ENCODE data around the gene CRMP1.

CRMP1 gene

DNA sequence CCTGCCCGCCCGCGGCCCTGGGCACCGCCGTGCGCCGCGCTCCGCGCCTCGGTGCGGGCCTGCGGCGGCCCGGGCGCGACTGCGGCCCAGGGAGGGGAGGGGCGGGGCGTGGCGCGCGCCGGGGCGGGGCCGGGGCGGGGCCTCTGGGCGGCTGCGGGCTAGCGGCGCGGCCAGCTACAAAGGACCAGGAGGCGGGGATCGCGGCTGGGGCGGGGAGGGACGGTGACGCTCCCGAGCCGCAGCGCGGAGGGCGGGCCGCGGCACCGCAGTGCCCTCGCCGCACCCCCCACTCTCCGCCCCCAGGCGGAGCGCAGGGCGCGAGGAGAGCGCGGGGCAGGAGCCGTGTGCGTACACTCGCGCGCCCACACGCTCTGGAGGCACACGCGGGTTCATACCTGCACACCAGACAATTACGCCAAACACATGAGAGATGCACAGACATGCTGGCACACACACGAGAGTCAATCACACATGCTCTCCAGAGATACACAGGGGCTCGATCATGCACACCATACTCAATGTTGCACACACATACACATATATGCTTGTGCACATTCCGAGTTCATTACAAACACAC, at the start of gene CRMP1:
Gene CRMP1, minus strand, starts transcription at position 83 of the 577 bp plus-strand sequence. CDS start 117 bp downstream, outside the sequence.
- DNase-seq: no peak

- no peak for DNase-seq
Measured at GRCh38 chr4:5941601-5942000, 48.7 kb upstream of the CRMP1 start.

- no peak for DNase-seq
Measured at GRCh38 chr4:5940470-5941203, 47.8 kb upstream of the CRMP1 start.

DNA sequence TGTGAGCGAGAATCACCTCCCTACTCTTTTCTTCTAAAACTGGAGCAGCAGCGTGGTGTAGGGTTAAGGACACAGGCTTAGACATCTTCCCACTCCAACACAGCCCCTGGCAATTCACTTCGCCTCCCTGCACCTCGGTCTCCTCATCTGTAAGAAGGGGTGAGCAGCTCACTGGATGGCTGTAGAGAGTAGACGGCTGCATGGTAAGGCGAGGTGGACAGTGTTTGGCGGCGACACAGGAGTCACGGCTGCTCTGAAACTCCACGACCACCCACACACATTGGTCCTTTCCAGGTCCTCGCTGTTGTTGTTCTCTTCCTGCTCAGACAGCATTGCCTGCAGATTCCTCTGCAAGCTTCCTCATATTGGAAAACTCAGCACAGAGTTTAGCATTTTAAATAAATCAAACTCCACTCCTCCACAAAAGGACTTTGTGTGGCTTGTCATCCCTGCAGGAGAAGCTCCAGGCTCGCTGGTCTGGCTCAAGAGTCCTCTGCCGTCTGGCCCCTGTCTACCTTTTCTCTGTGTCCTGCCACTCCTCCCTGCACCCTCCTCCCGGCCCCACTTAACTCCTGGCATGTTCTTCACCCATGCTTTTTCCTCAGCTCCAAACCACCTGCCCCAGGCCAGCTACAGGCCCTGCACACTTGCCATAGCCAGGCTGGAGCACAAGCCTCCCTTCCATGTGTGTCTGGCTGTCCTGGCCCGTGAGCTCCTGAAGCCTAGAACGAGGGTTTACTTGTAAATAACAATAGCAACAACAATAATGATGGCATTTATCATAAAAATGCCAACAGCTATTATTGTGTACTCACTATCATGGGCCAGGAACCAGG, 41.3 kb upstream of the CRMP1 start:
- DNase-seq: no peak

DNA sequence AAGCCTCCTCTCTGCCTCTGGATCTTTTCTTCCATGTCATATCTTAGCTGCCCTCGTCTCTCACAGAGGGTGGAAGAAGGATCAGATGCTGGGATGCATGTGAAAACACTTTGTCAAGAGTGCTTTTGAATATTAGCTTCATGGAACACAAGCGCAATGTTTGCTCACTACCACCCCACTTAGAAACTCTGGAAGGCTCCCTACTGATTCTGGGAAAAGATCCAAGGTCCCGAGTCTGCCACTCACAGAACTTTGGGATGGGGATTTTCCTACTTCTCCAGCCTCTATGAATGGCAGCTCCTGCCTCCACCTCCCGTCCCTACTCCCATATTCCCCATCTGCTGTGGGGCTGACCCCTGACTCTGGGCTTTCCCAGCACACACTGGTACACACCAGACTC, 40.2 kb upstream of the CRMP1 start:
- DNase-seq: no peak

DNA sequence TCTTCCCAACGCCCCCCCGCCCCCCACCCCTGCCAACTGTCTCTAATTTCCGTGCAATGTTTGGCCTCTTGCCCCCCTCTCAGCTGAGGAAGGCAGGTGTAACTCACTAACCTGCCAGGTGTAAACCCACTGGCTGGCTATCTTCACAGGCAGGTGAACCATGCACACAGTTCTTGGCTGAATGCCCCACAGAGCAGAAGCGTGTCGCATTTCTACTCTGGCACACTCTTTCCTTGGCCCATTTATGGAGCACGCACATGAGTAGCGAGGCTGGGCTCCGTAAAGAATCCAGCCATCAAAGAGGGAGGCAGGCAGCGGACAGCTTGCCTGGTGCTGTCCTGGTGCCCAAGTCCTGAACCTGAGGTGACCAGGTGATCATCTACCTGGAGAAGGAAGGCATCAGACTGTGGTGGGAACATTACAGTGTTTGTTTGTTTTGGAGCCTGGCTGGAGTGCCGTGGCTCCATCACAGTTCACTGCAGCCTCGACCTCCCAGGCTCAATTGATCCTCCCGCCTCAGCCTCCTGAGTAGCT, 39.2 kb upstream of the CRMP1 start:
- DNase-seq: no peak

DNA sequence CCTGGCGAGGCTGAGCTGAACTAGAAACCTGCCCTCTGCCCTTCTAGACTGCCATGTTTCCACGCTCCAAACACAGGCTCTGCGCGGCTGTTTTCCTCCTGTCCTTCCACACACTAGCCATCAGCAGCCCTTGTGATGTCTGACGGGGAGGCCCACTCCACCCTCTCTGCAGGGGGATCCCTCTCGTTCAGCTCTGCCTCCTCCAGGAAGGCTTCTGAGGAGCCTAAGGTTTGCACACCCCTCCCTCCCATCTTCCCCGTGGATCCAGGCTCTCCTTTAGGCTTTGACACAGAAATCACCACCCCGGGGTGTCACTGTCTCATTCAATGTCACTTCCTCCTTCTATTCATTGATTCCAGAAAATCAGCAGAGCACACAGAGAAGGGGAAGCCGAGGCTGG, 38.6 kb upstream of the CRMP1 start:
- DNase-seq: no peak

DNA sequence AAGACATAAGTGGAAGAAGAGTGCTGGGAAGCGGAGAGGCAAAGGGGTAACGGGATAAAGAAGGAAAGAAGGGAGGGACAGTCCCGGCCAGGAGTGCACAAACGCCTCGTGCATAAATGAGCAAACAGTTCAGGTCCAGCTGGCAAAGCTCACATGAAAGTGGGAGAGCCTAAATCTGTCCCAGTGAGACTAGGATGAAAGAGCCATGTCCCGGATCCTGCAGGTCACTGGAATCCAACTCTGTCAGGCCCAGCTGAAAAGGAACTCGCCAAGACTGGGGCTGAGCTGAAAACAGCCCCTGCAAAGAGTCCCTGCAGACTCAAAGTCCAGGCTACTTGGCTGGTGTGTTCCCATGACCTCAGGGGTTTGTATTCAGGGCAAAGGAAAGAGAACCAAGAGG, 38.0 kb upstream of the CRMP1 start:
- DNase-seq: no peak

DNA sequence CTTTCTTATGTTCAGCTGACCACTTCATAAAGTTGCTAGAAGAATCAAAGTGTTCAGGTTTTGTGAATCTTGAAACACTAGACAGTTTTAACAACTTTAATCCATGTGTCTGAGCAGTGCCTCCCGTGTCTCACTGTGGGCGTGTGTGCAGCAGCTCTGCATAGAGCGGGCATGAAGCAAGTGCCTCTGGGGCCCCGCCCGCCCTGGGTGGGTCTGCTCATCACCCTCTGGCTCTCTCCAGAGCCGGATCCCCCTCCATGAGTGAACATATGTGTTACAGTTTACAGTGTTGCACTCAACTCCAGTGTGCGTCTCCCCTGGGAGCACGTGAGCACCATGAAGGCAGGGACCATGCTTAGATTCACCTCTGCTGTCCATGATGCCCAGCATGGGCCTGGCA, 37.6 kb upstream of the CRMP1 start:
- no peak for DNase-seq

DNA sequence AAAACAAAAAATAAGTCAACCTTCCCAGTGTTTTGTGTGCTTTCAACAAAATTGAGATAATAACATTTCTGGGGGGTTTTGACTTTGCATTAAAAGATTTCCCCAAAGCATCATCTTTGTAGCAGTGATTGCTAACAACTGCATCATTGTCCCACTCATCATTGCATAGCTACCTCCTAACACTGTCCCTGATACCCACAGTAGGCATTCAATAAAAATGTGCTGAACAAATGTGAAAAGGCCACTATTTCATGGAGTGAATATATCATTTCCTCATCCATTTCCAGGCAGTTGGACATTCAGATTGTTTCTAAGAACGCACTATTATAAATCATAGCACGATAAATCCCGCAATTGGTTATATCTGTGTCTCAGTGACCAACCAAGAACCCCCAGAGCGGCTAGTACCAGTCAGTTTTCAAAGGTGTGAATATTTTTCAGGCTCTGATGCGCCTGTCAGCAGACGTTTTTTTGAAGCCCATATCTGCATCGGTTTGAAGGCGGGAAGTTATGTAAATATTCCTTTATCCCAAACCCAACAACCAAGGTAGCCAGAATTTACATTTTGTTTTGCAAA, 36.0 kb upstream of the CRMP1 start:
- DNase-seq: no peak

DNA sequence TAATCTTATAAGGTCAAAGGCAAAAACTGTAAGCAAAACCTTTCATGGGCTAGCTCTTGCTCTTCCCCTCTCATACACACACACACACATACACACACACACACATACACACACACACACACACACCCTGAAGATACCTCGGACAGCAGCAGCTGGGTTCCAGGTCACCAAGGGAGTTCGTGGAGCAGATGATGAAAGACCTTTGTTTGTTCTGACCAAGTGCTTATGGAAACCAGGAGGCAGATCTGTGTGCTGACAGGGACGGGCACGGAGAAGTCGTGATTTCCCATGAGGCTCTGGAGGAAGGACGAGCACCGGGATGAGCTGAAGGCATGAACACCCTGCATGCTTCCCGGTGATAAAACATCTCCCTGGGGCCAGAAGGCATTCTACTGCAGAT, 35.4 kb upstream of the CRMP1 start:
- no peak for DNase-seq

- no peak for DNase-seq
Measured at GRCh38 chr4:5927747-5928146, 34.9 kb upstream of the CRMP1 start.

DNA sequence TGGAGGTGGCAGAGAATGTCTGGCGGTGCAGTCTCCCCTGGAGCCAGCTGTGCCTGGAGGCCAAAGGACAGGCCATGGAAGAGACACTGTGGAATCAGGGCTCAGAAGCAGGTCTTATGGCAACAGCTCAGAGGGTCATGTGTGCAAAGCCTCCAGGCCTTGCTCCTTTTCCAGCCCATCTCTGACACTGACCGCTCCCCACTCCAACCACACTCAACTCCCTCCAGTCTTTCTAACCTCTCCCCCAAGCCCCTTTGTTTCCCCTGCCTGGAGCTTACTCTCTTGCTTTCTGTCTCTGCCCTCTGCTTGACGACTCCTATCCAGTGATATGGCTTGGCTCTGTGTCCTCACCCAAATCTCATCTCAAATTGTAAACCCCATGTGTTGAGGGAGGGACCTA, 34.2 kb upstream of the CRMP1 start:
- DNase-seq: no peak

GRCh38 chr4:5926598-5926997, 33.7 kb upstream of the CRMP1 start:
- DNase-seq: no peak

DNA sequence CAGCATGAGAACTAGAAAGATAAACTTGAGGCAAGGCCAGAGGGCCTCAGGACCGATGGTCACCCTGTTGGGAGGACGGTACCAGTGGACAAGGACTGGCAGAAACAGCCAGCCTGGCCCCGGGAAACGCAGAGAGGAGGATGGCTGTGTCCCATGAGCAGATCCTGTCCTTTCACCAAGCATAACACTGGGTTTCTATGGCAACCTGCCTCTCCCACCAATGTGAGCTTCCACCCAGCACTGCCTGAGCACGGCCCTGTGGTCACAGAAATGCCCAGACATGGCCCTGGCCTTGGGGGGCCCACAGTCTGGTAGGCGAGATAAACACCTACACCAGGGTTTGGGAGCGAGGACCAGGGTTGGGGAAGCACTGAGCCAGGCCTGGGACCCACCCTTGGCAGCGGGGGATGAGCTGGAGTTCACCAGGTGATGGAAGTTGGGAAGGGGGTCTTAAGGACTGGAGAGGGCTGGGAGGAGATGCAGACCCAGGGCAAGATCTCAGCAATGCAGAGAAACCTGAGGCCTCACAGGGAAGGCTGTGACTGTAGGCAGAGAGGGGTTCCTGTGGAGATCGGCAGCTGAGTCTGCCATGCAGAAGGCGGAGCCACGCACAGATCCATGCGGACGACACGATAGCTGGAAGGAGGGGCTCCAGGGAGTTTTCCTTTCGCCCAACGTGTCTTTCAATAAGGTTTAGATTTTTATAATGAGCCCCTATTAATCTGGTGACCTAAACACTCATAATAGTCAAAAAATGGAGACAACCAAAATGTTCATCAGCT, 32.7 kb upstream of the CRMP1 start:
- no peak for DNase-seq

- DNase-seq: no peak
Measured at GRCh38 chr4:5924461-5925125, 31.7 kb upstream of the CRMP1 start.

GRCh38 chr4:5923376-5923775, 30.5 kb upstream of the CRMP1 start:
- no peak for DNase-seq

DNA sequence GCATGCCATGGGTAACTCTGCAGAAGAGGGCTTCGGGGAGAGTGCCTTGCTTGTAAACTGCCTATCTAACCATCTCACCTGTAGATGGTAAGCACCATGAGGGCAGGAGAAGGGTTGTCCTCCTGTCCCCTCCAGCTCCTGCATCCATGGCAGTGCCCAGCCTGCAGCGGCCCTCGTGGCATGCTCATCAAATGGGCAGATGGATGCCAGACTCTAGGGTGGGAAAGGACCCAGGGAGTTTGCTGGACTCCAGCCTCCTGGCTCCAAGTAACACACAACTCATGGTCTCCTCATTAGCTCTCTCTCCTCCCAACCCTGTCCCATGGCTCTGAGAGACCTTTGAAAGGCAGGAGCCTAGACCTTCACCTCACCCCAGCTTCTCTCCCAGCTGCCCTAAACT, 29.7 kb upstream of the CRMP1 start:
- DNase-seq: no peak

DNA sequence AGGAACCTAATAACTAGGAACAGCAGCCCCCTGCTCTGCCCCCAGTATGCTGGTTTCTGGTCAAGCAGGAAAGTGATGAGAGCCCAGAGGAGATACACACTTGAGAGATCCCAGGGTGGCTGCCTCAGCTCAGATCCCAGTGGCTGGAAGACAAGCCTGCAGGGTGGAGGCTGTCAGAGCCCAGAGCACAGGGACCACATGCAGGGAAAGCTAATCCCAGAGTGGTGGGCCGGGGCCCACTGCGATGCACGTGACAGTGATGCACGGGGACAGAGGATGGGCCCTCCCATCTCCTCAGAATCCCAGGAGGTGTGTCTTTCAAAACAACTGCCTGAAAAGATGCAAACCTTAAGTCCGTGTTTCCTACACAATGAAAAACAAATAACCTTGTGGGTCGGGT, 29.1 kb upstream of the CRMP1 start:
- DNase-seq: no peak

DNA sequence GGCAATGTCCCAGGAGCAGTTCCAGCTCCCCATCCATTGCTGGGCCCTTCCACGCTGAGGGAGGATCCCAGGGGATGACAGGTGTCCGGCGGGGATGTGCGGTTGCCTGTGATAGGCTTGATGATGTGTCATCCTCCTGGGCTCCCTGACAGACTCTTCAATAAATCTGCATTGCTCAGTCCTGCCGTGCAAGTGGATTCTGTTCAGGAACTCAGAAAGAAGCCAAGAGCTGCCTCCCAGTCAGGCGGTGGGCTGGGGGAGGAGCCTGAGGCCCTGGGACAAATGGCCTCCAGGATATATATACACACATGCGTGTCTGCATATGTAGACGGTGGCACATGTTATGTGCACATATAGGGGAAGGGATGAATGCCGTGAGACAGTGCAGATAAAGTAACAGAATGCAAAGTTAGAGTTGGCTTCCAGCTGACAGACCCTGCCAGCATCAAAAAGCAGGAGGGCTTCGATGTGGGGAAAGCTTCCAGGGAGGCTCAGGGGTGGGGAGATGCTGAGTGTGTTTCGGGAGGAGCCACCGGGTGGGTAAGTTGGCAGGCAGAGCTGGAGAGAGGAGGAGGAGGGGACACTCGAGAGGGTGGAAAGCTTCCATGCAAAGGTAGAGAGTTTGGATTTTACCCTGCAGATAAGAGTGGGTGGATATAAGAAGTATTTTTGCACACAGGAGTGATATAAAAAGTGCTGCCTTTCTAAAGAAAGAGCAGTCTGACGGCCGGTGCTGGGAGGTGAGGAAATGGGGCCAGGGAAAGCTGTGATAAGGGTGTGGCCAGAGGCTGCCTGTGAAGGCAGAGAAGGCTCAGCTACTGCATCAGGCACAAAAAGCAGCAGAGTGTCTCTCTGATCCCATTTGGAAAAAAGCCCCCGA, 28.5 kb upstream of the CRMP1 start:
- no peak for DNase-seq

GRCh38 chr4:5919571-5919970, 26.7 kb upstream of the CRMP1 start:
- no peak for DNase-seq

Measured in activated CD4-positive, alpha-beta T cell treated with anti-CD3 and anti-CD28 coated beads, Interleukin-2, amount 50 U/mL, for 48 hours (primary cell).